Measurements from ENCODE around the gene MYH1. TPM values are rescaled to one million over a fixed set of nuclear protein-coding genes. Genes with fewer than 3 reads are reported as not detected.

Gene MYH1
- total and polyA plus RNA-seq, 7 donors = 0.01 to 0.60 (median 0.55) TPM; not detected in 4

DNA sequence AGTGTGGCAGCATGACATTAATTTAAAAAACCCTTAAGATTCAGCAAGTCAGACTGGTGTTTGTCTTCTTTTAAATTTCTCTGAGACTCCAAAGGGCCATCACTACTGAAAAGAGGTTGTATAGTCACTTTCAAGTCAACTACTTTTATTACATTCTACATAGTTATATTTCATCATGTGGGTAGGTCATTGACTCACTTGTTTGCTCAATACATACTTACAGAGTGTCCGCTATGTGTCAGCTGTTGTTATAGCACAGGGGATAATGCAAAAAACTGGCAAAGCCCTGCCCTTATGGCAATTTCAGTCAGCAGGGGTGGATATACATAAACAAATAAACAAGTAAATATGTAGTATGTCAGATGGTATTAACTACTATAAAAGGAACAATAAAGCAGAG is 46.5 kb downstream of the MYH1 start:
- intact Hi-C loops (cut with DNase I) = no loop called here
- Histone ChIP-seq H3K27ac (no peak overlapping the region), H3K36me3 (no peaks in the 10 kb centered on the region), H3K4me3 (no peak overlapping the region), H3K27me3 (no peaks in the 10 kb centered on the region), H3K4me1 (no peaks in the 10 kb centered on the region), H3K9me3 (no peaks in the 10 kb centered on the region)
- TF ChIP-seq POLR2AphosphoS5 (IDR thresholded peaks at IDR 0.05) = no peak
- no peak for TF ChIP-seq POLR2A (IDR thresholded peaks at IDR 0.05)
- no peak for TF ChIP-seq CTCF (IDR thresholded peaks at IDR 0.05)
- no peak for TF ChIP-seq EP300 (IDR thresholded peaks at IDR 0.05)
- DNase-seq = no peak
- WGBS, 2 donors = 51 to 88% methylated on average over 1 of the region's 1 CpG

GRCh38 chr17:10469459-10469858 is 48.9 kb downstream of the MYH1 start, which contains the start of gene MYH4:
Gene MYH4, minus strand, starts transcription at chr17:10469559. Its CDS starts 2,814 bp downstream, at chr17:10466745.
- WGBS, 2 donors = 65 to 74% methylated on average over 1 of the region's 1 CpG
- H3K27me3 ChIP-seq = no peaks in the 10 kb centered on the region
- H3K36me3 ChIP-seq = no peaks in the 10 kb centered on the region
- no peak within 1 kb of the TSS for H3K27ac ChIP-seq
- no peaks in the 10 kb centered on the region for H3K4me1 ChIP-seq
- intact Hi-C loops (cut with DNase I) = no loop called here
- DNase-seq = no peak
- no peaks in the 10 kb centered on the region for H3K9me3 ChIP-seq
- no peak for TF ChIP-seq POLR2A (IDR thresholded peaks at IDR 0.05)
- no peak for TF ChIP-seq EP300 (IDR thresholded peaks at IDR 0.05)
- no peak within 1 kb of the TSS for H3K4me3 ChIP-seq

- TF ChIP-seq CTCF (IDR thresholded peaks at IDR 0.05) (no peak), EP300 (IDR thresholded peaks at IDR 0.05) (no peak), POLR2AphosphoS5 (IDR thresholded peaks at IDR 0.05) (no peak), POLR2A (IDR thresholded peaks at IDR 0.05) (no peak)
- Histone ChIP-seq H3K27ac (no peak overlapping the region), H3K27me3 (no peaks in the 10 kb centered on the region), H3K4me1 (no peaks in the 10 kb centered on the region), H3K4me3 (no peak overlapping the region), H3K9me3 (no peaks in the 10 kb centered on the region), H3K36me3 (no peaks in the 10 kb centered on the region)
- no peak for DNase-seq
- intact Hi-C loops (cut with DNase I) = no loop called here
- WGBS, 2 donors = 75 to 94% methylated on average over 4 of the region's 4 CpGs
Measured at GRCh38 chr17:10463402-10463801, 54.9 kb downstream of the MYH1 start.

DNA sequence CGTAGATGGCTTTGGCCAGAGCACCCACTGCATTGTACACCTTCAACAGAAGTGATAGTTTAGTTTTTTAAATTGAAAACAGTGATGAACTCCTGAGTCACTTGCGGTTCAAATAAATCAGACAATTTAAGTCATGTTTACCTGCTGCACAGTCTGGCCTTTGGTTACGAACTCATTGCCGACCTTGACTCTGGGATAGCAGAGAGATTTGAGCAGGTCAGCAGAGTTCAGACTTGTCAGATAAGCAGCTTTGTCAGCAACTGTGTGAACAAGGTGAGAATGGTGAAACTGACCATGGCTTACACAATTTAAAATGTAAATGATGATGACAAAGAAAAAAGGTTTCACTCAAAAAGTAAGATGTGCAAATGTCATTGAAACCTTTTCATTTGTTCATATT is 58.3 kb downstream of the MYH1 start:
- intact Hi-C loops (cut with DNase I) = no loop called here
- no peak overlapping the region for H3K27ac ChIP-seq
- H3K9me3 ChIP-seq = no peaks in the 10 kb centered on the region
- no peaks in the 10 kb centered on the region for H3K36me3 ChIP-seq
- no peak overlapping the region for H3K4me3 ChIP-seq
- H3K27me3 ChIP-seq = no peaks in the 10 kb centered on the region
- no peaks in the 10 kb centered on the region for H3K4me1 ChIP-seq
- WGBS, 2 donors = 87 to 91% methylated on average over 4 of the region's 4 CpGs
- DNase-seq = no peak
- TF ChIP-seq CTCF (IDR thresholded peaks at IDR 0.05) = no peak
- no peak for TF ChIP-seq POLR2A (IDR thresholded peaks at IDR 0.05)
- TF ChIP-seq EP300 (IDR thresholded peaks at IDR 0.05) = no peak
- no peak for TF ChIP-seq POLR2AphosphoS5 (IDR thresholded peaks at IDR 0.05)

- intact Hi-C loops (cut with DNase I) = no loop called here
- H3K36me3 ChIP-seq = no peaks in the 10 kb centered on the region
- no peak overlapping the region for H3K27ac ChIP-seq
- H3K4me3 ChIP-seq = no peak overlapping the region
- H3K27me3 ChIP-seq = no peaks in the 10 kb centered on the region
- no peaks in the 10 kb centered on the region for H3K9me3 ChIP-seq
- no peaks in the 10 kb centered on the region for H3K4me1 ChIP-seq
- TF ChIP-seq POLR2AphosphoS5 (IDR thresholded peaks at IDR 0.05) = no peak
- no peak for TF ChIP-seq CTCF (IDR thresholded peaks at IDR 0.05)
- no peak for TF ChIP-seq POLR2A (IDR thresholded peaks at IDR 0.05)
- no peak for TF ChIP-seq EP300 (IDR thresholded peaks at IDR 0.05)
- 39 to 68% methylated on average over 3 of the region's 3 CpGs for WGBS, 2 donors
- no peak for DNase-seq
Measured at GRCh38 chr17:10458701-10459100, 59.6 kb downstream of the MYH1 start.

All from sigmoid colon (tissue), 7 donors.